ENCODE results near the gene NMT1. TPM values are rescaled to one million over a fixed set of nuclear protein-coding genes. Genes with fewer than 3 reads are reported as not detected.

NMT1 gene
- total RNA-seq, 2 donors from 2014 or later = 44.6 to 52.7 TPM

GRCh38 chr17:45022655-45023339 lies 38.3 kb upstream of the NMT1 start:
- Histone ChIP-seq H3K36me3 (no peaks in the 10 kb centered on the region), H3K4me1 (peaks cover 0 to 45% of the 10 kb centered on the region in 2 donors), H3K4me3 (no peak overlapping the region), H3K27ac (no peak overlapping the region), H3K9me3 (no peaks in the 10 kb centered on the region), H3K27me3 (no peaks in the 10 kb centered on the region)
- DNase-seq (ENCODE audit: low spot score) = no peak
- TF ChIP-seq CTCF (IDR thresholded peaks at IDR 0.05) = no peak

GRCh38 chr17:45029096-45029495 lies 32.0 kb upstream of the NMT1 start:
- H3K4me1 ChIP-seq = peaks cover 0 to 6% of the 10 kb centered on the region in 2 donors
- no peaks in the 10 kb centered on the region for H3K9me3 ChIP-seq
- no peaks in the 10 kb centered on the region for H3K27me3 ChIP-seq
- H3K27ac ChIP-seq = no peak overlapping the region
- peaks cover 49% of the 10 kb centered on the region for H3K36me3 ChIP-seq
- TF ChIP-seq CTCF (IDR thresholded peaks at IDR 0.05) = no peak
- no peak overlapping the region for H3K4me3 ChIP-seq
- DNase-seq (ENCODE audit: low spot score) = no peak

GRCh38 chr17:45029758-45030423 lies 31.2 kb upstream of the NMT1 start:
- no peaks in the 10 kb centered on the region for H3K27me3 ChIP-seq
- no peak for DNase-seq (ENCODE audit: low spot score)
- no peak overlapping the region for H3K4me3 ChIP-seq
- no peaks in the 10 kb centered on the region for H3K9me3 ChIP-seq
- peaks cover 53% of the 10 kb centered on the region for H3K36me3 ChIP-seq
- no peak overlapping the region for H3K27ac ChIP-seq
- TF ChIP-seq CTCF (IDR thresholded peaks at IDR 0.05) = no peak
- peaks cover 0 to 6% of the 10 kb centered on the region in 2 donors for H3K4me1 ChIP-seq

DNA sequence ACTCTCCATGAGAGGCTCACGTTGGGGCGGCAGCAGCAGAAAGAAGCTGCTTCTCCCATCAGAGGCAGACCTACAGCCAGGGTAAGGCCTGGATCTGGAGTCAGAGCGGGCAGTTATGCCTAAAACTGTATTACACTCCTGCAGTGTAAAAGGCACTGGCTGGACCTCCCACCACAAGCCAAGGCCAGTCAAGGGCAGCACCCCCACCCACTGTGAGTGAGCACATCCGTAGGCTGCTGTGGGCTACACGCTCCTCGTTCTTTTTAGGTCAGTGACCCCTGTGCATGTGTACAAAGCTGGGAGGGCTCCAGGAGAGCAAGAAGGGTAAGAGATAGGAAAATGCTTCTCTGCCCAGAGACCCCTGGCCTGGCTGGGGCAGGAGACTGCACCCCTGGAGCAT lies 30.4 kb upstream of the NMT1 start:
- no peak for DNase-seq (ENCODE audit: low spot score)
- peaks cover 53% of the 10 kb centered on the region for H3K36me3 ChIP-seq
- H3K4me1 ChIP-seq = peaks cover 0 to 6% of the 10 kb centered on the region in 2 donors
- no peak overlapping the region for H3K27ac ChIP-seq
- H3K4me3 ChIP-seq = no peak overlapping the region
- no peaks in the 10 kb centered on the region for H3K9me3 ChIP-seq
- TF ChIP-seq CTCF (IDR thresholded peaks at IDR 0.05) = no peak
- H3K27me3 ChIP-seq = no peaks in the 10 kb centered on the region

- Histone ChIP-seq H3K27me3 (no peaks in the 10 kb centered on the region), H3K9me3 (no peaks in the 10 kb centered on the region), H3K4me3 (no peak overlapping the region), H3K27ac (peak overlapping the region in 1 of 2 donors; percentile 11), H3K4me1 (peaks cover 0 to 6% of the 10 kb centered on the region in 2 donors), H3K36me3 (peaks cover 53% of the 10 kb centered on the region)
- DNase-seq (ENCODE audit: low spot score) = no peak
- no peak for TF ChIP-seq CTCF (IDR thresholded peaks at IDR 0.05)
Observed at GRCh38 chr17:45031231-45032173, 29.6 kb upstream of the NMT1 start.
